HG02623 (cell line): ENCODE results near the gene ABHD8.
"Not testable (repeated sequence)": the region's sequence is repeated elsewhere in the genome, so short reads cannot be mapped to it uniquely, and the experiment has no call there.

ENCODE experiments used
- ATAC-seq: cut with Tn5 transposase; IDR thresholded peaks from one replicate; pipeline ENCODE4 v1.9.1; 2021; ENCODE audit warnings: moderate library complexity; ENCODE audit not compliant: unreplicated experiment

Gene ABHD8

GRCh38 chr19:17302391-17303166 lies 646 bp downstream of the ABHD8 start:
- no peak for ATAC-seq

- ATAC-seq: no peak
Observed at GRCh38 chr19:17300992-17301619, 2.1 kb downstream of the ABHD8 start.

- ATAC-seq: no peak
Observed at GRCh38 chr19:17296976-17297375, 6.2 kb downstream of the ABHD8 start.

- ATAC-seq: no peak
Observed at GRCh38 chr19:17296273-17296672, 7.0 kb downstream of the ABHD8 start.

GRCh38 chr19:17295551-17295950 lies 7.7 kb downstream of the ABHD8 start:
- not testable (repeated sequence) for ATAC-seq

- ATAC-seq: no peak
Observed at GRCh38 chr19:17294051-17294891, 9.0 kb downstream of the ABHD8 start.

- no peak for ATAC-seq
Observed at GRCh38 chr19:17293605-17294004, 9.6 kb downstream of the ABHD8 start.

- ATAC-seq: peak; percentile 65
Observed at GRCh38 chr19:17292301-17293074, 10.7 kb downstream of the ABHD8 start.

- no peak for ATAC-seq
Observed at GRCh38 chr19:17289489-17289888, 13.7 kb downstream of the ABHD8 start.

- no peak for ATAC-seq
Observed at GRCh38 chr19:17286752-17287151, 16.5 kb downstream of the ABHD8 start.

- ATAC-seq: no peak
Observed at GRCh38 chr19:17286263-17286662, 17.0 kb downstream of the ABHD8 start.

GRCh38 chr19:17285415-17286135 lies 17.6 kb downstream of the ABHD8 start:
- no peak for ATAC-seq

- no peak for ATAC-seq
Observed at GRCh38 chr19:17283504-17283996, 19.7 kb downstream of the ABHD8 start.

GRCh38 chr19:17282488-17283125 lies 20.6 kb downstream of the ABHD8 start:
- ATAC-seq: peak; percentile 68

- ATAC-seq: no peak
Observed at GRCh38 chr19:17281391-17282304, 21.6 kb downstream of the ABHD8 start, which contains the start of gene ANKLE1. Gene ANKLE1 (plus strand): TSS chr19:17281901. CDS start chr19:17281921, 20 bp downstream.

GRCh38 chr19:17279436-17279835 lies 23.8 kb downstream of the ABHD8 start:
- ATAC-seq: no peak

- ATAC-seq: no peak
Observed at GRCh38 chr19:17275441-17276175, 27.6 kb downstream of the ABHD8 start.

GRCh38 chr19:17274892-17275291 lies 28.3 kb downstream of the ABHD8 start:
- ATAC-seq: not testable (repeated sequence)
